A673 (cell line): Measurements from ENCODE around the gene CIC. TPM values are rescaled to one million over a fixed set of nuclear protein-coding genes. Genes with fewer than 3 reads are reported as not detected.

Experiments used
- BruUV-seq: library from RNA; stranded (reverse); fragments of 400-500 nt; replicated peaks from 2 replicates; lab custom pipeline; 2021; lab: Mats Ljungman, UMichigan
- CTCF ChIA-PET: fragments of 300-600 bp; sonication (Branson Sonifier 250); formaldehyde crosslinking; loops from one replicate; lab custom pipeline; 2022; ENCODE audit warnings: antibody characterized with exemption; lab: Charles Lee
- POLR2A ChIA-PET: fragments of 300-600 bp; sonication (Branson Sonifier 250); formaldehyde crosslinking; loops from one replicate; lab custom pipeline; 2022; ENCODE audit warnings: antibody characterized with exemption; ENCODE audit not compliant: low non-redundant PET; lab: Charles Lee
- DNase-seq: peaks from one replicate; pipeline ENCODE4 v3.0.0-alpha.2; 2015; ENCODE audit warnings: low spot score
- H3K27ac ChIP-seq: fragments of 200-600 bp; sonication (generic); 2 replicates; pipeline ENCODE4 v1.5.1; 2016; ENCODE audit warnings: mixed run types, low read depth, mild to moderate bottlenecking, mixed read lengths, antibody characterized with exemption, low read length; ENCODE audit not compliant: poor library complexity, severe bottlenecking
- H3K27me3 ChIP-seq: fragments of 200-600 bp; sonication (generic); replicated peaks from 2 replicates; pipeline ENCODE4 v1.6.1; 2017; ENCODE audit warnings: mixed run types, low read depth, mild to moderate bottlenecking, mixed read lengths, antibody characterized with exemption, low read length; ENCODE audit not compliant: insufficient read depth, poor library complexity
- H3K36me3 ChIP-seq: fragments of 200-600 bp; sonication (generic); 2 replicates; pipeline ENCODE4 v1.6.1; 2016; ENCODE audit warnings: mixed run types, mild to moderate bottlenecking, mixed read lengths, antibody characterized with exemption, low read length; ENCODE audit not compliant: insufficient read depth, poor library complexity, severe bottlenecking
- H3K4me1 ChIP-seq: fragments of 200-600 bp; sonication (generic); 2 replicates; pipeline ENCODE4 v1.6.1; 2017; ENCODE audit warnings: mixed run types, mild to moderate bottlenecking, mixed read lengths, antibody characterized with exemption, low read length; ENCODE audit not compliant: insufficient read depth, poor library complexity, severe bottlenecking
- H3K4me3 ChIP-seq: fragments of 200-600 bp; sonication (generic); 2 replicates; pipeline ENCODE4 v1.5.1; 2016; ENCODE audit warnings: low read depth, mixed run types, mild to moderate bottlenecking, mixed read lengths, low read length; ENCODE audit not compliant: poor library complexity, severe bottlenecking
- H3K9me3 ChIP-seq: fragments of 200-600 bp; sonication (generic); 2 replicates; pipeline ENCODE4 v1.6.1; 2016; ENCODE audit warnings: mixed run types, low read depth, mild to moderate bottlenecking, mixed read lengths, antibody characterized with exemption, low read length; ENCODE audit not compliant: poor library complexity, severe bottlenecking
- EZH2 ChIP-seq: fragments of 200-600 bp; sonication (generic); IDR thresholded peaks from 2 replicates; pipeline ENCODE4 v1.6.1; 2017; ENCODE audit warnings: borderline replicate concordance, low read depth, mild to moderate bottlenecking, mixed read lengths, antibody characterized with exemption, low read length; ENCODE audit not compliant: poor library complexity, severe bottlenecking
- intact Hi-C: fragments of 100-400 bp; cut with micrococcal nuclease; formaldehyde crosslinking; loops from one replicate; pipeline ENCODE4 v1.10.0; 2022; ENCODE audit not compliant: unreplicated experiment
- total RNA-seq: library from RNA; stranded (reverse); gene quantifications from 2 replicates; pipeline ENCODE4 v1.2.3, GENCODE V29; 2021
- TF ChIP-seq, protein P1 (sequence below): fragments of 300-800, 200-600 bp; sonication (generic); conservative IDR thresholded peaks from 2 replicates; pipeline ENCODE4 v1.5.1; 2017; ENCODE audit warnings: low read depth, mild to moderate bottlenecking, antibody characterized with exemption, low read length, moderate library complexity, mixed read lengths

Gene CIC
- total RNA-seq, 1 experiment from 2014 or later = 80.3 TPM

DNA sequence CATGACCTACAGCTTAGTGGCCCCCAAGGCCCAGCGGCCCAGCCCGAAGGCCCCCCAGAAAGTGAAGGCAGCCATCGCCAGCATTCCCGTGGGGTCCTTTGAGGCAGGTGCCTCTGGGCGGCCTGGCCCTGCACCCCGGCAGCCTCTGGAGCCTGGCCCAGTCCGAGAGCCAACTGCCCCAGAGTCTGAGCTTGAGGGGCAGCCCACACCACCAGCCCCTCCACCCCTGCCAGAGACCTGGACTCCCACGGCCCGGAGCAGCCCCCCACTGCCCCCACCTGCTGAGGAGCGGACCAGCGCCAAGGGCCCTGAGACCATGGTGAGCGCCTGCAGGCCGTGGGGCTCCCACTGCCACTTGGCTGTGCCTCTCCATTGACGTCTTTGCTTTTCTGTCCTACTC is 23.9 kb downstream of the CIC start:
- no peaks in the 10 kb centered on the region for H3K4me1 ChIP-seq
- H3K27ac ChIP-seq = no peak overlapping the region
- ChIA-PET POLR2A (no interaction called here), CTCF (interaction anchor here (0.5 to 0.8 kb wide), 2 partner anchors 47 to 48 kb away, joined by 3 read pairs; no protein-coding TSS in a partner anchor)
- intact Hi-C loops = no loop called here
- no peak for DNase-seq
- no peak overlapping the region for H3K4me3 ChIP-seq
- H3K36me3 ChIP-seq = peaks cover 92% of the 10 kb centered on the region
- H3K9me3 ChIP-seq = no peaks in the 10 kb centered on the region
- BruUV-seq = no TSS peak
- TF ChIP-seq, protein P1, sequence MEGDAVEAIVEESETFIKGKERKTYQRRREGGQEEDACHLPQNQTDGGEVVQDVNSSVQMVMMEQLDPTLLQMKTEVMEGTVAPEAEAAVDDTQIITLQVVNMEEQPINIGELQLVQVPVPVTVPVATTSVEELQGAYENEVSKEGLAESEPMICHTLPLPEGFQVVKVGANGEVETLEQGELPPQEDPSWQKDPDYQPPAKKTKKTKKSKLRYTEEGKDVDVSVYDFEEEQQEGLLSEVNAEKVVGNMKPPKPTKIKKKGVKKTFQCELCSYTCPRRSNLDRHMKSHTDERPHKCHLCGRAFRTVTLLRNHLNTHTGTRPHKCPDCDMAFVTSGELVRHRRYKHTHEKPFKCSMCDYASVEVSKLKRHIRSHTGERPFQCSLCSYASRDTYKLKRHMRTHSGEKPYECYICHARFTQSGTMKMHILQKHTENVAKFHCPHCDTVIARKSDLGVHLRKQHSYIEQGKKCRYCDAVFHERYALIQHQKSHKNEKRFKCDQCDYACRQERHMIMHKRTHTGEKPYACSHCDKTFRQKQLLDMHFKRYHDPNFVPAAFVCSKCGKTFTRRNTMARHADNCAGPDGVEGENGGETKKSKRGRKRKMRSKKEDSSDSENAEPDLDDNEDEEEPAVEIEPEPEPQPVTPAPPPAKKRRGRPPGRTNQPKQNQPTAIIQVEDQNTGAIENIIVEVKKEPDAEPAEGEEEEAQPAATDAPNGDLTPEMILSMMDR = no peak
- no peaks in the 10 kb centered on the region for H3K27me3 ChIP-seq

DNA sequence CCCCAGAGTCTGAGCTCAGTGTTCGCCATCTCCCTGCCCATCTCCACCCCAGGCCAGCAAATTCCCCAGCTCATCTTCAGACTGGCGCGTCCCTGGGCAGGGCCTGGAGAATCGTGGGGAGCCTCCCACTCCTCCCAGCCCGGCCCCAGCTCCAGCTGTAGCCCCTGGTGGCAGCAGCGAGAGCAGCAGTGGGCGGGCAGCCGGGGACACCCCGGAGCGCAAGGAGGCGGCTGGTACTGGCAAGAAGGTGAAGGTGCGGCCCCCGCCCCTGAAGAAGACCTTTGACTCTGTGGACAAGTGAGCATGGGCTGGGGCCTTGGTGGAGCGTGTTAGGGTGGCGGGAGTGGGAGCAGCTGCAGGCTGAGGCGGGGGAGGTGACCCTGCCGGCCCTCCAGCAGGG is 24.5 kb downstream of the CIC start:
- Histone ChIP-seq H3K4me3 (no peak overlapping the region), H3K36me3 (peaks cover 86% of the 10 kb centered on the region), H3K4me1 (no peaks in the 10 kb centered on the region), H3K9me3 (no peaks in the 10 kb centered on the region), H3K27ac (no peak overlapping the region), H3K27me3 (no peaks in the 10 kb centered on the region)
- ChIA-PET POLR2A (no interaction called here), CTCF (interaction anchor here (0.5 to 0.8 kb wide), 2 partner anchors 47 to 49 kb away, joined by 3 read pairs; no protein-coding TSS in a partner anchor)
- no TSS peak for BruUV-seq
- intact Hi-C loops = no loop called here
- DNase-seq = no peak
- TF ChIP-seq, protein P1 = 0 out of 2 replicates have a peak, but pooled peaks have one; percentile 35
- no peak for TF ChIP-seq EZH2

DNA sequence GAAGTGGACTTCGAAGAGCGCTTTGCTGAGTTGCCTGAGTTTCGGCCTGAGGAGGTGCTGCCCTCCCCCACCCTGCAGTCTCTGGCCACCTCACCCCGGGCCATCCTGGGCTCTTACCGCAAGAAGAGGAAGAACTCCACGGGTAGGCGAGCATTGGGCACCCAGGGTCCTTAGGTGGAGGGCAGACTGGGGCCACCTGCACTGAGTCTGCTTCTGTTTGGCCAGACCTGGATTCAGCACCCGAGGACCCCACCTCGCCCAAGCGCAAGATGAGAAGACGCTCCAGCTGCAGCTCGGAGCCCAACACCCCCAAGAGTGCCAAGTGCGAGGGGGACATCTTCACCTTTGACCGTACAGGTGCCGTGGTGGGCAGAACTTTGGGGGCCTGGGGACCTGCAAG is 24.9 kb downstream of the CIC start:
- CTCF ChIA-PET = no interaction called here
- no peak for DNase-seq
- no peak overlapping the region for H3K27ac ChIP-seq
- no peaks in the 10 kb centered on the region for H3K4me1 ChIP-seq
- BruUV-seq = no TSS peak
- no peak overlapping the region for H3K4me3 ChIP-seq
- POLR2A ChIA-PET = no interaction called here
- TF ChIP-seq, protein P1 = no peak
- intact Hi-C loops = no loop called here
- no peaks in the 10 kb centered on the region for H3K27me3 ChIP-seq
- H3K36me3 ChIP-seq = peaks cover 82% of the 10 kb centered on the region
- no peaks in the 10 kb centered on the region for H3K9me3 ChIP-seq
